HUES48 (cell line): Measurements from ENCODE around the gene EXOC4.
"Not testable (repeated sequence)": the region's sequence is repeated elsewhere in the genome, so short reads cannot be mapped to it uniquely, and the experiment has no call there.

Experiments used
- H3K27ac ChIP-seq: one replicate; pipeline ENCODE4 v1.7.0; 2013; ENCODE audit warnings: low read depth, low read length, inconsistent platforms
- H3K27me3 ChIP-seq: 2 replicates; pipeline ENCODE4 v1.6.1; 2013; ENCODE audit warnings: mild to moderate bottlenecking, low read length; ENCODE audit not compliant: control insufficient read depth, insufficient read depth
- H3K36me3 ChIP-seq: 2 replicates; pipeline ENCODE4 v1.6.1; 2013; ENCODE audit warnings: low read length; ENCODE audit not compliant: control insufficient read depth, insufficient read depth
- H3K4me1 ChIP-seq: 2 replicates; pipeline ENCODE4 v1.6.1; 2013; ENCODE audit warnings: mild to moderate bottlenecking, low read length; ENCODE audit not compliant: control insufficient read depth, insufficient read depth
- H3K4me3 ChIP-seq: 2 replicates; pipeline ENCODE4 v1.5.1; 2013; ENCODE audit warnings: mild to moderate bottlenecking, low read depth, low read length
- H3K9ac ChIP-seq: 2 replicates; pipeline ENCODE4 v1.6.1; 2013; ENCODE audit warnings: mild to moderate bottlenecking, low read depth, low read length, moderate library complexity
- H3K9me3 ChIP-seq: 2 replicates; pipeline ENCODE4 v1.6.1; 2013; ENCODE audit warnings: low read length; ENCODE audit not compliant: control insufficient read depth, insufficient read depth

EXOC4 gene

GRCh38 chr7:133978502-133979295, 725.8 kb downstream of the EXOC4 start:
- H3K4me3 ChIP-seq, result no peak overlapping the region
- no peaks in the 10 kb centered on the region for H3K36me3 ChIP-seq
- H3K9ac ChIP-seq, result no peak overlapping the region
- no peaks in the 10 kb centered on the region for H3K27me3 ChIP-seq
- peaks cover 17% of the 10 kb centered on the region for H3K4me1 ChIP-seq
- H3K27ac ChIP-seq, result no peak overlapping the region
- no peaks in the 10 kb centered on the region for H3K9me3 ChIP-seq

GRCh38 chr7:133980804-133981203, 727.9 kb downstream of the EXOC4 start:
- no peaks in the 10 kb centered on the region for H3K27me3 ChIP-seq
- H3K4me1 ChIP-seq, result peaks cover 18% of the 10 kb centered on the region
- no peak overlapping the region for H3K9ac ChIP-seq
- H3K4me3 ChIP-seq, result no peak overlapping the region
- H3K36me3 ChIP-seq, result no peaks in the 10 kb centered on the region
- H3K9me3 ChIP-seq, result no peaks in the 10 kb centered on the region
- H3K27ac ChIP-seq, result no peak overlapping the region

- 0 out of 2 replicates have a peak, but pooled peaks cover 5% of the 10 kb centered on the region for H3K4me1 ChIP-seq
- no peaks in the 10 kb centered on the region for H3K36me3 ChIP-seq
- no peaks in the 10 kb centered on the region for H3K9me3 ChIP-seq
- H3K9ac ChIP-seq, result no peak overlapping the region
- no peak overlapping the region for H3K27ac ChIP-seq
- no peak overlapping the region for H3K4me3 ChIP-seq
- no peaks in the 10 kb centered on the region for H3K27me3 ChIP-seq
These were observed 731.0 kb downstream of the EXOC4 start for GRCh38 chr7:133983685-133984419.

GRCh38 chr7:133985300-133985699, 732.4 kb downstream of the EXOC4 start:
- no peaks in the 10 kb centered on the region for H3K36me3 ChIP-seq
- H3K9me3 ChIP-seq, result no peaks in the 10 kb centered on the region
- no peak overlapping the region for H3K4me3 ChIP-seq
- H3K27ac ChIP-seq, result no peak overlapping the region
- 0 out of 2 replicates have a peak, but pooled peaks cover 5% of the 10 kb centered on the region for H3K4me1 ChIP-seq
- H3K27me3 ChIP-seq, result no peaks in the 10 kb centered on the region
- no peak overlapping the region for H3K9ac ChIP-seq

- Histone ChIP-seq H3K9ac (no peak overlapping the region), H3K9me3 (no peaks in the 10 kb centered on the region), H3K27me3 (no peaks in the 10 kb centered on the region), H3K4me3 (no peak overlapping the region), H3K36me3 (no peaks in the 10 kb centered on the region), H3K27ac (no peak overlapping the region), H3K4me1 (0 out of 2 replicates have a peak, but pooled peaks cover 5% of the 10 kb centered on the region)
These were observed 734.7 kb downstream of the EXOC4 start for GRCh38 chr7:133987582-133987981.

GRCh38 chr7:133993547-133993946, 740.7 kb downstream of the EXOC4 start:
- Histone ChIP-seq H3K9ac (no peak overlapping the region), H3K27ac (no peak overlapping the region), H3K36me3 (no peaks in the 10 kb centered on the region), H3K9me3 (no peaks in the 10 kb centered on the region), H3K4me1 (no peaks in the 10 kb centered on the region), H3K27me3 (no peaks in the 10 kb centered on the region), H3K4me3 (no peak overlapping the region)

GRCh38 chr7:133994100-133994499, 741.2 kb downstream of the EXOC4 start:
- H3K4me1 ChIP-seq, H3K9ac ChIP-seq, H3K27ac ChIP-seq, H3K9me3 ChIP-seq, H3K4me3 ChIP-seq, H3K27me3 ChIP-seq, H3K36me3 ChIP-seq: not testable (repeated sequence)

GRCh38 chr7:133997463-133997862, 744.6 kb downstream of the EXOC4 start:
- Histone ChIP-seq H3K9me3 (no peaks in the 10 kb centered on the region), H3K27me3 (no peaks in the 10 kb centered on the region), H3K36me3 (no peaks in the 10 kb centered on the region), H3K27ac (no peak overlapping the region), H3K4me1 (no peaks in the 10 kb centered on the region), H3K4me3 (no peak overlapping the region), H3K9ac (no peak overlapping the region)

- Histone ChIP-seq H3K9me3 (no peaks in the 10 kb centered on the region), H3K4me3 (no peak overlapping the region), H3K36me3 (no peaks in the 10 kb centered on the region), H3K4me1 (no peaks in the 10 kb centered on the region), H3K27me3 (no peaks in the 10 kb centered on the region), H3K9ac (no peak overlapping the region), H3K27ac (no peak overlapping the region)
These were observed 746.3 kb downstream of the EXOC4 start for GRCh38 chr7:133999178-133999577.

GRCh38 chr7:134004829-134005505, 752.1 kb downstream of the EXOC4 start:
- Histone ChIP-seq H3K9me3 (no peaks in the 10 kb centered on the region), H3K36me3 (no peaks in the 10 kb centered on the region), H3K4me1 (no peaks in the 10 kb centered on the region), H3K4me3 (no peak overlapping the region), H3K27me3 (no peaks in the 10 kb centered on the region), H3K9ac (no peak overlapping the region), H3K27ac (no peak overlapping the region)
